IMR-90 (cell line): ENCODE measurements around the gene GPD1. TPM values are rescaled to one million over a fixed set of nuclear protein-coding genes. Genes with fewer than 3 reads are reported as not detected.
A peak's percentile ranks its signal among the peaks of the same experiment; 100 is the strongest.

Experiments used
- ATAC-seq: fragments of 200-7000 bp; cut with Tn5 transposase; 2 replicates; pipeline ENCODE4 v1.9.1; 2020; ENCODE audit warnings: low read depth, mild to moderate bottlenecking, moderate library complexity
- BruUV-seq: library from RNA; stranded (reverse); fragments of 400-500 nt; replicated peaks from 2 replicates; lab custom pipeline; 2021; lab: Mats Ljungman, UMichigan
- CTCF ChIA-PET: fragments of 300-600 bp; formaldehyde crosslinking; extraction: SDS; loops from one replicate; lab custom pipeline; 2021; ENCODE audit warnings: antibody characterized with exemption; lab: Yijun Ruan, JAX
- POLR2A ChIA-PET: fragments of 300-600 bp; sonication (Branson Sonifier 250); formaldehyde crosslinking; loops from one replicate; lab custom pipeline; 2022; ENCODE audit warnings: antibody characterized with exemption; ENCODE audit not compliant: unreplicated experiment; lab: Charles Lee
- DNase-seq: peaks from one replicate; pipeline ENCODE4 v3.0.0; 2013
- H2AFZ ChIP-seq: replicated peaks from 2 replicates; pipeline ENCODE3; 2013; ENCODE audit warnings: low read length, mild to moderate bottlenecking; ENCODE audit not compliant: poor library complexity
- H2AK5ac ChIP-seq: 2 replicates; pipeline ENCODE4 v1.6.1; 2013; ENCODE audit warnings: low read depth, low read length, inconsistent platforms
- H2AK9ac ChIP-seq: replicated peaks from 2 replicates; pipeline ENCODE3; 2013; ENCODE audit warnings: mild to moderate bottlenecking, low read depth, low read length, moderate library complexity; ENCODE audit not compliant: poor library complexity
- H2BK120ac ChIP-seq: 2 replicates; pipeline ENCODE4 v1.6.1; 2013; ENCODE audit warnings: low read depth, low read length, inconsistent platforms
- H2BK15ac ChIP-seq: 3 replicates; pipeline ENCODE4 v1.6.1; 2013; ENCODE audit warnings: low read depth, low read length, inconsistent platforms
- H2BK20ac ChIP-seq: 2 replicates; pipeline ENCODE4 v1.6.1; 2013; ENCODE audit warnings: low read depth, mild to moderate bottlenecking, inconsistent platforms, low read length, moderate library complexity
- H2BK5ac ChIP-seq: 2 replicates; pipeline ENCODE4 v1.6.1; 2013; ENCODE audit warnings: mild to moderate bottlenecking, low read depth, low read length, inconsistent platforms; ENCODE audit not compliant: poor library complexity, severe bottlenecking
- H3K14ac ChIP-seq: replicated peaks from 2 replicates; pipeline ENCODE4 v1.6.1; 2013; ENCODE audit warnings: low read depth, low read length, inconsistent platforms
- H3K18ac ChIP-seq: 2 replicates; pipeline ENCODE4 v1.6.1; 2013; ENCODE audit warnings: low read depth, low read length, control low read depth
- H3K23ac ChIP-seq: 2 replicates; pipeline ENCODE4 v1.6.1; 2013; ENCODE audit warnings: low read depth, low read length, inconsistent platforms
- H3K27ac ChIP-seq: 2 replicates; pipeline ENCODE4 v1.5.1; 2013; ENCODE audit warnings: mild to moderate bottlenecking, control low read depth, low read length; ENCODE audit not compliant: insufficient read depth
- H3K27me3 ChIP-seq: 2 replicates; pipeline ENCODE4 v1.6.1; 2013; ENCODE audit warnings: low read length; ENCODE audit not compliant: control insufficient read depth, insufficient read depth
- H3K36me3 ChIP-seq: 2 replicates; pipeline ENCODE4 v1.6.1; 2013; ENCODE audit warnings: low read length, mixed read lengths; ENCODE audit not compliant: control insufficient read depth, insufficient read depth
- H3K4ac ChIP-seq: 2 replicates; pipeline ENCODE4 v1.6.1; 2013; ENCODE audit warnings: low read depth, low read length, inconsistent platforms
- H3K4me1 ChIP-seq: 2 replicates; pipeline ENCODE4 v1.6.1; 2013; ENCODE audit warnings: low read length, mixed read lengths; ENCODE audit not compliant: control insufficient read depth, insufficient read depth
- H3K4me2 ChIP-seq: 2 replicates; pipeline ENCODE4 v1.6.1; 2013; ENCODE audit warnings: low read depth, mild to moderate bottlenecking, control low read depth, low read length, moderate library complexity
- H3K4me3 ChIP-seq: 2 replicates; pipeline ENCODE4 v1.5.1; 2013; ENCODE audit warnings: low read depth, mild to moderate bottlenecking, control low read depth, low read length, moderate library complexity; ENCODE audit not compliant: insufficient read depth
- H3K56ac ChIP-seq: 2 replicates; pipeline ENCODE4 v1.6.1; 2013; ENCODE audit warnings: low read length, inconsistent platforms; ENCODE audit not compliant: insufficient read depth; ENCODE audit errors: extremely low read depth
- H3K79me1 ChIP-seq, 2 experiments: 2 replicates each; pipeline ENCODE4 v1.6.1; 2013; ENCODE audit warnings: low read length in 2 of 2, inconsistent platforms in 1 of 2, low read depth in 1 of 2
- H3K9ac ChIP-seq: 2 replicates; pipeline ENCODE4 v1.6.1; 2013; ENCODE audit warnings: low read depth, low read length, control low read depth
- H3K9me1 ChIP-seq: 2 replicates; pipeline ENCODE4 v1.6.1; 2013; ENCODE audit warnings: low read length, inconsistent platforms; ENCODE audit not compliant: insufficient read depth
- H3K9me3 ChIP-seq: 2 replicates; pipeline ENCODE4 v1.6.1; 2013; ENCODE audit warnings: low read length; ENCODE audit not compliant: control insufficient read depth, insufficient read depth
- H4K20me1 ChIP-seq: 2 replicates; pipeline ENCODE4 v1.6.1; 2013; ENCODE audit warnings: low read length, inconsistent platforms; ENCODE audit not compliant: insufficient read depth
- H4K5ac ChIP-seq: 2 replicates; pipeline ENCODE4 v1.6.1; 2013; ENCODE audit warnings: mild to moderate bottlenecking, low read depth, low read length, control low read depth
- H4K8ac ChIP-seq, 2 experiments: 2 replicates each; pipeline ENCODE4 v1.6.1; 2013; ENCODE audit warnings: low read depth in 2 of 2, low read length in 2 of 2, control low read depth in 1 of 2, inconsistent platforms in 1 of 2
- H4K91ac ChIP-seq: 2 replicates; pipeline ENCODE4 v1.6.1; 2013; ENCODE audit warnings: low read depth, low read length, inconsistent platforms; ENCODE audit not compliant: insufficient read depth
- BHLHE40 ChIP-seq: fragments of 150-350 bp; IDR thresholded peaks from 2 replicates; pipeline ENCODE4 v1.6.1; 2016; ENCODE audit warnings: mild to moderate bottlenecking, low read depth, low read length
- CEBPB ChIP-seq: IDR thresholded peaks from 2 replicates; pipeline ENCODE4 v1.6.1; 2012; ENCODE audit warnings: low read depth, low read length, improper control_type of control experiment
- CHD1 ChIP-seq: IDR thresholded peaks from 2 replicates; pipeline ENCODE4 v1.6.1; 2012; ENCODE audit warnings: low read depth, low read length, improper control_type of control experiment
- CTCF ChIP-seq: conservative IDR thresholded peaks from 2 replicates; pipeline ENCODE4 v1.5.1; 2012; ENCODE audit warnings: mild to moderate bottlenecking, low read depth, low read length, improper control_type of control experiment
- ELK1 ChIP-seq: fragments of 150-350 bp; IDR thresholded peaks from 2 replicates; pipeline ENCODE4 v1.6.1; 2016; ENCODE audit warnings: low read depth, mild to moderate bottlenecking, low read length, moderate library complexity, borderline replicate concordance
- FOS ChIP-seq: fragments of 150-350 bp; IDR thresholded peaks from 2 replicates; pipeline ENCODE4 v1.6.1; 2016; ENCODE audit warnings: low read depth, low read length
- MAFK ChIP-seq: IDR thresholded peaks from 2 replicates; pipeline ENCODE4 v1.6.1; 2012; ENCODE audit warnings: low read depth, low read length, improper control_type of control experiment
- MXI1 ChIP-seq: IDR thresholded peaks from 2 replicates; pipeline ENCODE4 v1.6.1; 2012; ENCODE audit warnings: low read depth, mild to moderate bottlenecking, low read length, moderate library complexity, borderline replicate concordance
- NFE2L2 ChIP-seq: fragments of 150-350 bp; IDR thresholded peaks from 2 replicates; pipeline ENCODE4 v1.6.1; 2016; ENCODE audit warnings: low read depth, mild to moderate bottlenecking, low read length
- POLR2A ChIP-seq: IDR thresholded peaks from 2 replicates; pipeline ENCODE4 v1.6.1; 2012; ENCODE audit warnings: mild to moderate bottlenecking, low read depth, low read length
- RAD21 ChIP-seq: IDR thresholded peaks from 2 replicates; pipeline ENCODE4 v1.6.1; 2012; ENCODE audit warnings: low read length, improper control_type of control experiment
- RCOR1 ChIP-seq: IDR thresholded peaks from 2 replicates; pipeline ENCODE4 v1.6.1; 2012; ENCODE audit warnings: mild to moderate bottlenecking, low read length, improper control_type of control experiment; ENCODE audit not compliant: insufficient replicate concordance
- RFX5 ChIP-seq: IDR thresholded peaks from 2 replicates; pipeline ENCODE4 v1.8.0; 2012; ENCODE audit warnings: low read depth, mild to moderate bottlenecking, low read length, moderate library complexity
- SMC3 ChIP-seq: fragments of 150-350 bp; IDR thresholded peaks from 2 replicates; pipeline ENCODE4 v1.6.1; 2016; ENCODE audit warnings: low read depth, mild to moderate bottlenecking, antibody characterized with exemption, low read length, moderate library complexity
- USF2 ChIP-seq: fragments of 150-350 bp; IDR thresholded peaks from 2 replicates; pipeline ENCODE4 v1.6.1; 2017; ENCODE audit warnings: mild to moderate bottlenecking, antibody characterized with exemption, low read length, low read depth
- WGBS, 2 experiments: methylation state at CpG; one replicate each; pipeline versions ENCODE4 v1.1.5 to v1.1.7; 2013; ENCODE audit warnings: missing lambda C conversion rate in 2 of 2; ENCODE audit not compliant: insufficient read length in 1 of 2; ENCODE audit errors: extremely low coverage in 2 of 2; 5-methylcytosine and 5-hydroxymethylcytosine counted together
- dilution Hi-C: fragments of 300-500 bp; cut with HindIII; formaldehyde crosslinking; loops from one replicate; pipeline ENCODE4 v1.14.3; 2018; ENCODE audit warnings: low sequenced_read_pairs; ENCODE audit not compliant: unreplicated experiment
- in situ Hi-C: fragments of 300-500 bp; cut with MboI; formaldehyde crosslinking; loops from 3 replicates; pipeline ENCODE4 v1.14.3; 2019; ENCODE audit warnings: low sequenced_read_pairs, inconsistent platforms, mixed read lengths
- intact Hi-C: fragments of 100-400 bp; cut with micrococcal nuclease; formaldehyde crosslinking; loops from 2 replicates; pipeline ENCODE4 v1.10.0; 2022
- polyA plus RNA-seq, 3 experiments: library from polyadenylated mRNA; depleted of rRNA; stranded (reverse); fragments of >200 nt; gene quantifications; 2 replicates each; pipeline ENCODE4 v1.2.3, GENCODE V29; 2012; ENCODE audit warnings: low replicate concordance in 1 of 3
- total RNA-seq: library from RNA; depleted of rRNA; stranded (reverse); fragments of >200 nt; gene quantifications from 2 replicates; pipeline ENCODE4 v1.2.3, GENCODE V29; 2012

Gene GPD1
- total and polyA plus RNA-seq, 2 of the 4 experiments (the other 2 are of a cell fraction) = 0.05 to 0.18 TPM

GRCh38 chr12:50099302-50100008 lies 4.4 kb upstream of the GPD1 start:
- dilution Hi-C loops = no loop called here
- H3K23ac ChIP-seq = no peak overlapping the region; the same call in 1 of the 2 replicates
- ChIA-PET CTCF (interaction anchor here (1.0 kb wide), 1 partner anchor 14 kb away, joined by 3 read pairs; the partner anchor contains the start of gene SMARCD1), POLR2A (no interaction called here)
- no peak overlapping the region for H3K56ac ChIP-seq
- H3K79me1 ChIP-seq = peaks cover 4 to 30% of the 10 kb centered on the region in 2 experiments; a peak in 3 of 4 replicates
- H4K8ac ChIP-seq = no peak overlapping the region
- no peak overlapping the region for H3K18ac ChIP-seq
- no peaks in the 10 kb centered on the region; the same call in 1 of the 2 replicates for H3K27me3 ChIP-seq
- H3K9me1 ChIP-seq = no peaks in the 10 kb centered on the region
- 100% methylated on average over 1 of the region's 5 CpGs; no CpG with 5 or more reads in 1 of the 2 experiments for WGBS, 2 experiments
- H3K4me3 ChIP-seq = no peak overlapping the region
- H2BK5ac ChIP-seq = no peak overlapping the region
- H3K14ac ChIP-seq = no peak overlapping the region
- H2AFZ ChIP-seq = peak overlapping the region; percentile 46
- no TSS peak for BruUV-seq
- no peak overlapping the region for H4K91ac ChIP-seq
- H4K20me1 ChIP-seq = peaks cover 5% of the 10 kb centered on the region; the same call in 1 of the 2 replicates
- H4K5ac ChIP-seq = no peak overlapping the region
- DNase-seq = peak; percentile 42
- H3K9me3 ChIP-seq = no peaks in the 10 kb centered on the region
- H2BK120ac ChIP-seq = no peak overlapping the region
- H2AK5ac ChIP-seq = no peak overlapping the region; the same call in 1 of the 2 replicates
- no peak overlapping the region for H3K27ac ChIP-seq
- H2BK15ac ChIP-seq = no peak overlapping the region
- intact Hi-C loops = no loop called here
- no peak overlapping the region for H3K4me2 ChIP-seq
- peaks cover 54% of the 10 kb centered on the region for H3K36me3 ChIP-seq
- H3K4ac ChIP-seq = no peak overlapping the region
- H3K9ac ChIP-seq = no peak overlapping the region
- no peaks in the 10 kb centered on the region for H3K4me1 ChIP-seq
- in situ Hi-C loops = no loop called here
- H2AK9ac ChIP-seq = peak overlapping the region; percentile 87
- no peak overlapping the region for H2BK20ac ChIP-seq
- peak; percentile 61 for ATAC-seq
- TF ChIP-seq FOS (no peak), MXI1 (no peak), CTCF (no peak), CHD1 (no peak), ELK1 (no peak), BHLHE40 (no peak), RCOR1 (no peak), SMC3 (no peak), POLR2A (no peak), RAD21 (no peak), NFE2L2 (no peak), RFX5 (no peak), MAFK (no peak), CEBPB (no peak), USF2 (no peak)
